SK-N-SH (cell line): ENCODE measurements around the gene JAK1. TPM values are rescaled to one million over a fixed set of nuclear protein-coding genes. Genes with fewer than 3 reads are reported as not detected.

ENCODE experiments used
- CTCF ChIA-PET: fragments of 300-600, 350-600 bp; formaldehyde crosslinking; extraction: SDS; loops from one replicate; lab custom pipeline; 2021; lab: Yijun Ruan, JAX
- POLR2A ChIA-PET: fragments of 350-600 bp; sonication (Branson Sonifier 250); formaldehyde crosslinking; extraction: SDS; loops from one replicate; lab custom pipeline; 2020; ENCODE audit warnings: antibody characterized with exemption, inconsistent platforms; lab: Yijun Ruan, JAX
- DNase-seq: peaks from one replicate; pipeline ENCODE4 v3.0.0; 2012
- H2AFZ ChIP-seq: fragments of 200-600 bp; sonication (generic); 2 replicates; pipeline ENCODE4 v1.8.1; 2016; ENCODE audit warnings: antibody characterized with exemption, mild to moderate bottlenecking, low read depth
- H3F3A ChIP-seq: fragments of 200-600 bp; sonication (generic); replicated peaks from 2 replicates; pipeline ENCODE3; 2016; ENCODE audit warnings: antibody characterized with exemption, mild to moderate bottlenecking; ENCODE audit not compliant: insufficient read depth
- H3K27ac ChIP-seq, 2 experiments: fragments of 200-500 bp in 1 of 2; fragments of 200-600 bp in 1 of 2; sonication (Bioruptor generic) in 1 of 2; sonication (generic), shearing (Covaris generic) in 1 of 2; 2 replicates each; pipeline versions ENCODE4 v1.5.1 to v1.6.1; 2014 to 2016; ENCODE audit warnings: low read depth in 2 of 2, inconsistent platforms in 1 of 2, low read length in 1 of 2, mild to moderate bottlenecking in 1 of 2, mixed read lengths in 1 of 2
- H3K27me3 ChIP-seq: fragments of 200-600 bp; sonication (generic), shearing (Covaris generic); 2 replicates; pipeline ENCODE4 v1.6.1; 2016; ENCODE audit warnings: mixed run types; ENCODE audit not compliant: insufficient read depth
- H3K36me3 ChIP-seq, 2 experiments: fragments of 200-500 bp in 1 of 2; fragments of 200-600 bp in 1 of 2; sonication (Bioruptor generic) in 1 of 2; sonication (generic) in 1 of 2; replicated peaks in 1 of 2; 2 replicates each; pipeline versions ENCODE3 to v1.5.1; 2014 to 2016; ENCODE audit warnings: low read length in 1 of 2, mild to moderate bottlenecking in 1 of 2; ENCODE audit not compliant: insufficient read depth in 2 of 2, control insufficient read depth in 1 of 2
- H3K4me1 ChIP-seq, 2 experiments: fragments of 200-500 bp in 1 of 2; fragments of 200-600 bp in 1 of 2; sonication (Bioruptor generic) in 1 of 2; sonication (generic), shearing (Covaris generic) in 1 of 2; 2 replicates each; pipeline versions ENCODE4 v1.5.1 to v1.6.1; 2014 to 2016; ENCODE audit warnings: low read depth in 1 of 2, low read length in 1 of 2, mixed run types in 1 of 2; ENCODE audit not compliant: insufficient read depth in 2 of 2, control insufficient read depth in 1 of 2
- H3K4me2 ChIP-seq: fragments of 200-600 bp; sonication (generic), shearing (Covaris generic); 2 replicates; pipeline ENCODE4 v1.6.1; 2017; ENCODE audit warnings: mixed run types
- H3K4me3 ChIP-seq, 2 experiments: fragments of 200-500 bp in 1 of 2; fragments of 200-600 bp in 1 of 2; sonication (Bioruptor generic) in 1 of 2; sonication (generic), shearing (Covaris generic) in 1 of 2; 2 replicates each; pipeline versions ENCODE4 v1.5.1 to v1.8.1; 2014 to 2016; ENCODE audit warnings: low read depth in 2 of 2, inconsistent platforms in 1 of 2, low read length in 1 of 2, mild to moderate bottlenecking in 1 of 2, mixed read lengths in 1 of 2, moderate library complexity in 1 of 2
- H3K79me2 ChIP-seq: fragments of 200-600 bp; sonication (generic); 2 replicates; pipeline ENCODE4 v1.8.1; 2017; ENCODE audit warnings: mild to moderate bottlenecking; ENCODE audit not compliant: insufficient read depth
- H3K9ac ChIP-seq: fragments of 200-600 bp; sonication (generic); 2 replicates; pipeline ENCODE4 v1.6.1; 2017; ENCODE audit warnings: mixed run types
- H3K9me2 ChIP-seq: fragments of 200-600 bp; sonication (generic); 2 replicates; pipeline ENCODE4 v1.6.1; 2017; ENCODE audit warnings: mixed run types
- H3K9me3 ChIP-seq: fragments of 200-600 bp; sonication (generic); 2 replicates; pipeline ENCODE4 v1.6.1; 2017; ENCODE audit warnings: mixed run types, mild to moderate bottlenecking, moderate library complexity
- H4K20me1 ChIP-seq: fragments of 200-600 bp; sonication (generic); 2 replicates; pipeline ENCODE4 v1.6.1; 2017; ENCODE audit warnings: mild to moderate bottlenecking, mixed run types; ENCODE audit not compliant: insufficient read depth
- CHD2 ChIP-seq: fragments of 150-350 bp; IDR thresholded peaks from 2 replicates; pipeline ENCODE4 v1.6.1; 2018; ENCODE audit warnings: low read length; ENCODE audit not compliant: partially characterized antibody
- ELF1 ChIP-seq: IDR thresholded peaks from 2 replicates; pipeline ENCODE4 v1.4.0; 2012
- EP300 ChIP-seq, 2 experiments: IDR thresholded peaks; 2 replicates each; pipeline versions ENCODE4 v1.4.0 to v1.6.1; 2012; ENCODE audit warnings: borderline replicate concordance in 1 of 2, low read depth in 1 of 2, low read length in 1 of 2
- EZH2phosphoT487 ChIP-seq: fragments of 200-600 bp; sonication (generic); IDR thresholded peaks from 2 replicates; pipeline ENCODE4 v1.6.1; 2017; ENCODE audit warnings: low read depth, mixed run types, mild to moderate bottlenecking, antibody characterized with exemption, moderate library complexity, borderline replicate concordance
- FOSL2 ChIP-seq: IDR thresholded peaks from 2 replicates; pipeline ENCODE4 v1.4.0; 2012; ENCODE audit warnings: low read depth, mild to moderate bottlenecking, moderate library complexity, borderline replicate concordance
- GABPA ChIP-seq: IDR thresholded peaks from 2 replicates; pipeline ENCODE4 v1.4.0; 2012; ENCODE audit warnings: low read depth, mild to moderate bottlenecking
- GATA2 ChIP-seq: sonication (generic); formaldehyde crosslinking; IDR thresholded peaks from 2 replicates; pipeline ENCODE4 v1.5.0; 2020; ENCODE audit warnings: mild to moderate bottlenecking, missing genetic modification reagents
- IRF3 ChIP-seq: fragments of 150-350 bp; IDR thresholded peaks from 2 replicates; pipeline ENCODE4 v1.6.1; 2016; ENCODE audit warnings: mild to moderate bottlenecking, low read depth, low read length
- MEF2A ChIP-seq: IDR thresholded peaks from 2 replicates; pipeline ENCODE4 v1.4.0; 2012; ENCODE audit warnings: low read depth, borderline replicate concordance
- NFIC ChIP-seq: IDR thresholded peaks from 2 replicates; pipeline ENCODE4 v1.4.0; 2012; ENCODE audit warnings: borderline replicate concordance
- NRF1 ChIP-seq: IDR thresholded peaks from 2 replicates; pipeline ENCODE4 v1.6.1; 2012; ENCODE audit warnings: low read depth, mild to moderate bottlenecking, low read length
- REST ChIP-seq: IDR thresholded peaks from 2 replicates; pipeline ENCODE4 v1.6.1; 2012; ENCODE audit warnings: mild to moderate bottlenecking, low read depth, low read length, moderate library complexity
- RFX5 ChIP-seq: IDR thresholded peaks from 2 replicates; pipeline ENCODE4 v1.6.1; 2012; ENCODE audit warnings: mild to moderate bottlenecking, improper control_type of control experiment, low read length
- SIN3A ChIP-seq: IDR thresholded peaks from 2 replicates; pipeline ENCODE4 v1.6.1; 2012; ENCODE audit warnings: low read depth, mild to moderate bottlenecking, low read length, moderate library complexity, borderline replicate concordance
- SMC3 ChIP-seq: IDR thresholded peaks from 2 replicates; pipeline ENCODE4 v1.6.1; 2012; ENCODE audit warnings: low read depth, low read length, improper control_type of control experiment
- TAF1 ChIP-seq: IDR thresholded peaks from 2 replicates; pipeline ENCODE4 v1.6.1; 2012; ENCODE audit warnings: low read depth, mild to moderate bottlenecking, low read length, moderate library complexity, borderline replicate concordance
- USF1 ChIP-seq: IDR thresholded peaks from 2 replicates; pipeline ENCODE4 v1.4.0; 2012; ENCODE audit warnings: low read depth, borderline replicate concordance
- ZBTB33 ChIP-seq: IDR thresholded peaks from 2 replicates; pipeline ENCODE4 v1.4.0; 2012; ENCODE audit warnings: low read depth, borderline replicate concordance
- WGBS: methylation state at CpG from one replicate; pipeline ENCODE4 v1.1.6; 2017; ENCODE audit warnings: low lambda C conversion rate; 5-methylcytosine and 5-hydroxymethylcytosine counted together
- polyA plus RNA-seq, 3 experiments: library from polyadenylated mRNA; depleted of rRNA; stranded (reverse); fragments of >200 nt; gene quantifications; 2 replicates each; pipeline ENCODE4 v1.2.3, GENCODE V29; 2012
- TF ChIP-seq, protein P1 (sequence below): IDR thresholded peaks from 2 replicates; pipeline ENCODE4; 2012

The JAK1 gene
- polyA plus RNA-seq, 1 of the 3 experiments (the other 2 are of a cell fraction), result 47.5 TPM

DNA sequence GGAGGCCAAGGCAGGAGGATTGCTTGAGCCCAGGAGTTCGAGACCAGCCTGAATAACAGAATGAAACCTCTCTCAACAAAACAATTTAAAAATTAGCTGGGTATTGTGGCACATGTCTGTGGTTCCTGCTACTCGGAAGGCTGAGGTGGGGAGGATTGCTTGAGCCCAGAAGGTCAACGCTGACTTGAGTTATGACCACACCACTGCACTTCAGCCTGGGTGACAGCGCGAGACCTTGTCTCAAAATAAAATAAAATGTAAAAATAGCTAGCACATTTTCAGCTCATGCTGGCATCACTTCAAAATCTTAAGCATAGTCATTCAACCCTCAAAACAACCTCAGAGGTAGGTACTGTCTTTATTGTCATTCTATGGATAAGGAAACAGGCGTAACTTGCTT is 6.4 kb downstream of the JAK1 start:
- H3F3A ChIP-seq, result no peaks in the 10 kb centered on the region
- H3K36me3 ChIP-seq, result peaks cover 0 to 2% of the 10 kb centered on the region in 2 experiments
- no peaks in the 10 kb centered on the region for H3K9me3 ChIP-seq
- no peak for DNase-seq
- H3K27ac ChIP-seq, result no peak overlapping the region
- no peak overlapping the region for H3K9ac ChIP-seq
- H3K79me2 ChIP-seq, result peaks cover 98% of the 10 kb centered on the region
- 97% methylated on average over 6 of the region's 6 CpGs for WGBS
- TF ChIP-seq RFX5, result no peak
- no peak for TF ChIP-seq USF1
- no peak for TF ChIP-seq NFIC
- TF ChIP-seq, protein P1, sequence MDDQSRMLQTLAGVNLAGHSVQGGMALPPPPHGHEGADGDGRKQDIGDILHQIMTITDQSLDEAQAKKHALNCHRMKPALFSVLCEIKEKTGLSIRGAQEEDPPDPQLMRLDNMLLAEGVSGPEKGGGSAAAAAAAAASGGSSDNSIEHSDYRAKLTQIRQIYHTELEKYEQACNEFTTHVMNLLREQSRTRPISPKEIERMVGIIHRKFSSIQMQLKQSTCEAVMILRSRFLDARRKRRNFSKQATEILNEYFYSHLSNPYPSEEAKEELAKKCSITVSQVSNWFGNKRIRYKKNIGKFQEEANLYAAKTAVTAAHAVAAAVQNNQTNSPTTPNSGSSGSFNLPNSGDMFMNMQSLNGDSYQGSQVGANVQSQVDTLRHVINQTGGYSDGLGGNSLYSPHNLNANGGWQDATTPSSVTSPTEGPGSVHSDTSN, result no peak
- TF ChIP-seq GATA2, result no peak
- TF ChIP-seq CHD2, result no peak
- TF ChIP-seq EP300 (IDR thresholded peaks at IDR 0.05; ENCODE audit: borderline replicate concordance in 1 of 2, low read depth in 1 of 2, low read length in 1 of 2), result no peak
- no peak for TF ChIP-seq ELF1
- TF ChIP-seq GABPA, result no peak
- no peak for TF ChIP-seq EZH2phosphoT487
- TF ChIP-seq NRF1, result no peak
- TF ChIP-seq REST, result no peak
- no peak for TF ChIP-seq FOSL2
- no peak for TF ChIP-seq SIN3A
- no peak for TF ChIP-seq TAF1
- no peak for TF ChIP-seq MEF2A
- TF ChIP-seq SMC3, result no peak
- TF ChIP-seq IRF3, result no peak
- TF ChIP-seq ZBTB33, result no peak
- no peak overlapping the region for H2AFZ ChIP-seq
- ChIA-PET CTCF (no interaction called here), POLR2A (no interaction called here)
- H3K4me1 ChIP-seq, result peaks cover 9 to 17% of the 10 kb centered on the region in 2 experiments; a peak in 3 of 4 replicates
- H3K4me2 ChIP-seq, result no peak overlapping the region
- no peaks in the 10 kb centered on the region for H3K9me2 ChIP-seq
- H4K20me1 ChIP-seq, result peaks cover 76% of the 10 kb centered on the region
- H3K4me3 ChIP-seq, result no peak overlapping the region
- H3K27me3 ChIP-seq, result no peaks in the 10 kb centered on the region
